Osteocyte (in vitro differentiated cells): ENCODE measurements around the gene NIPSNAP2. TPM values are rescaled to one million over a fixed set of nuclear protein-coding genes. Genes with fewer than 3 reads are reported as not detected.
A peak's percentile ranks its signal among the peaks of the same experiment; 100 is the strongest.

ENCODE experiments used
- DNase-seq: peaks from one replicate; pipeline ENCODE4 v3.0.0; 2021; ENCODE audit warnings: mixed read lengths; ENCODE audit not compliant: unreplicated experiment; ENCODE audit errors: extremely low spot score
- H3K27ac Mint-ChIP-seq: one replicate; pipeline ENCODE4 v1.8.0; 2021; ENCODE audit warnings: mild to moderate bottlenecking, mixed read lengths; ENCODE audit not compliant: unreplicated experiment
- H3K27me3 Mint-ChIP-seq: one replicate; pipeline ENCODE4 v1.8.0; 2021; ENCODE audit warnings: mixed read lengths; ENCODE audit not compliant: unreplicated experiment
- H3K36me3 Mint-ChIP-seq: one replicate; pipeline ENCODE4 v1.8.0; 2021; ENCODE audit warnings: mixed read lengths; ENCODE audit not compliant: unreplicated experiment
- H3K4me1 Mint-ChIP-seq: one replicate; pipeline ENCODE4 v1.8.0; 2021; ENCODE audit warnings: mixed read lengths; ENCODE audit not compliant: unreplicated experiment
- H3K4me3 Mint-ChIP-seq: one replicate; pipeline ENCODE4 v1.8.0; 2021; ENCODE audit warnings: mild to moderate bottlenecking, moderate library complexity, mixed read lengths; ENCODE audit not compliant: unreplicated experiment
- H3K9me3 Mint-ChIP-seq: one replicate; pipeline ENCODE4 v1.8.0; 2021; ENCODE audit warnings: mixed read lengths; ENCODE audit not compliant: unreplicated experiment
- total RNA-seq: library from RNA; stranded (reverse); gene quantifications from 2 replicates; pipeline ENCODE4 v1.2.1, GENCODE V29; 2021
- TF ChIP-seq, protein P1 (sequence below): fragments of 200-600 bp; sonication (generic); IDR thresholded peaks from 2 replicates; pipeline ENCODE4 v1.5.0; 2021; ENCODE audit warnings: antibody characterized with exemption, mild to moderate bottlenecking, moderate library complexity

The NIPSNAP2 gene
- total RNA-seq, 1 donor from 2014 or later: 52.9 TPM

DNA sequence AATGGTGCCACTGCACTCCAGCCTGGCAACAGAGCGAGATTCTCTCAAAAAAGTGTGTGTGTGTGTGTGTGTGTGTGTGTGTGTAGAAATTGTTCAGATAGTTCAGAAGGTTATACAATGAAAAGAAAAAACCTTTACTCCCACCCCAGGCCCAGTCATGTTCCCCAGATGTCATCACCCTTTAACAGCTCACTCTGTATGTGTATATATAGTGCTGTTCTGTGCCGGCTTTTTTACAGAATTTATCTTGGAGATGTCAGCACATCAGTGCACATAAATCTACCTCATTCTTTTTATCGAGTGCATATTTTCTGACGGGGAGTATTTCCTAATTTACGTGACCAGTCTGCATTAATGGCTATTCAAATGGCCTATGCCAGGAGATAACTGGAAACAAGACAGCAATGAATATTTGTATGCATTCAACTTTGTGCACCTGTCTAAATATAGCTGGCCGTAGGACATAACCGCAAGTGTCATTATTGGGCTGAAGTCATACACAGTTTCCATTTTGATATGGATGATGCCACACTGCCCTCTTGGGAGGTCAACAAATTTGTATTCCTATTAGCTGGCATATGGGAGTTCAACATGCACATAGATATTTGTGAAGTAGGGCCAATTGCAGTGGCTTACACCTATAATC, 11.7 kb downstream of the NIPSNAP2 start:
- TF ChIP-seq, protein P1, sequence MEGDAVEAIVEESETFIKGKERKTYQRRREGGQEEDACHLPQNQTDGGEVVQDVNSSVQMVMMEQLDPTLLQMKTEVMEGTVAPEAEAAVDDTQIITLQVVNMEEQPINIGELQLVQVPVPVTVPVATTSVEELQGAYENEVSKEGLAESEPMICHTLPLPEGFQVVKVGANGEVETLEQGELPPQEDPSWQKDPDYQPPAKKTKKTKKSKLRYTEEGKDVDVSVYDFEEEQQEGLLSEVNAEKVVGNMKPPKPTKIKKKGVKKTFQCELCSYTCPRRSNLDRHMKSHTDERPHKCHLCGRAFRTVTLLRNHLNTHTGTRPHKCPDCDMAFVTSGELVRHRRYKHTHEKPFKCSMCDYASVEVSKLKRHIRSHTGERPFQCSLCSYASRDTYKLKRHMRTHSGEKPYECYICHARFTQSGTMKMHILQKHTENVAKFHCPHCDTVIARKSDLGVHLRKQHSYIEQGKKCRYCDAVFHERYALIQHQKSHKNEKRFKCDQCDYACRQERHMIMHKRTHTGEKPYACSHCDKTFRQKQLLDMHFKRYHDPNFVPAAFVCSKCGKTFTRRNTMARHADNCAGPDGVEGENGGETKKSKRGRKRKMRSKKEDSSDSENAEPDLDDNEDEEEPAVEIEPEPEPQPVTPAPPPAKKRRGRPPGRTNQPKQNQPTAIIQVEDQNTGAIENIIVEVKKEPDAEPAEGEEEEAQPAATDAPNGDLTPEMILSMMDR: no peak
- Mint-ChIP-seq H3K9me3 (no peaks in the 10 kb centered on the region), H3K27me3 (no peaks in the 10 kb centered on the region), H3K36me3 (peaks cover 26% of the 10 kb centered on the region), H3K4me3 (no peak overlapping the region), H3K27ac (no peak overlapping the region), H3K4me1 (peaks cover 30% of the 10 kb centered on the region)
- no peak for DNase-seq

DNA sequence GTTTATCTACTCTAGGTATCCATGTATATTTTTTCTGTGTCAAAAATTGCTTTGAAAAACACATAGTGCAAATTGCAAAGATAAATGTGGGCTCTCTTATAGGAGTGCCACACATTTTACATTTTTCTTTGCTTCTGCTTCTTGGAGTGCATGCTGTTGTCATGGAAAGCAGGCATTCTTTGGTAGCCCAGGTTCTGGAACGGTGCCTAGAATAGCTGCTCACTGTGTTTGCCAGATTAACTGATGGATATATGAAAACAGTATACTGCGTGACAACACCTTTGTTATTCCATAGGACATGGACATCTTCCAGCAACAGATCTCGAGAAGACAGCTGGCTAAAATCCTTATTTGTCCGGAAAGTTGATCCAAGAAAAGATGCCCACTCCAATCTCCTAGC, 13.4 kb downstream of the NIPSNAP2 start:
- peaks cover 30% of the 10 kb centered on the region for H3K4me1 Mint-ChIP-seq

DNA sequence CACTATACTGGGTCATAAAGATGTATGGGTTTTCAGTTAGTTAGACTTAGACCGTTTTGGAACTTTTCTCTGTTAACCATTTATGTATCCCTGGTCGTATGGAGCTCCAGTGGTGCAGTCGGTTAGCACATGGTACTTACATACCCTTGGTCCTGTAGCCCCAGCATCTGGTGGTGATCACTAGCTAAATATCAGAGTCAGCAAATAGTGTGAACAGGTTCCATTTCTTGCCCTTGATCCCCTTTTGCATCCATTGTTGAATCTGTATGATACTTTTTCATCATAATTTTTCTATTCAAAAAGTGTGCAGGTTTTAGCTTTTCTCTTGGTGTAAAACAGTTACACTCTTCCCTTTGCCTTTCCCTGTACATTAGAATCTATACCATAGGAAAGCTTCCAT, 15.9 kb downstream of the NIPSNAP2 start:
- no peaks in the 10 kb centered on the region for H3K27me3 Mint-ChIP-seq
- TF ChIP-seq, protein P1: no peak
- peaks cover 30% of the 10 kb centered on the region for H3K4me1 Mint-ChIP-seq
- peaks cover 36% of the 10 kb centered on the region for H3K36me3 Mint-ChIP-seq
- H3K4me3 Mint-ChIP-seq: no peak overlapping the region
- H3K27ac Mint-ChIP-seq: no peak overlapping the region
- no peak for DNase-seq
- no peaks in the 10 kb centered on the region for H3K9me3 Mint-ChIP-seq

More for the DNA sequence above, 13.4 kb downstream of the NIPSNAP2 start:
- TF ChIP-seq, protein P1: no peak
- Mint-ChIP-seq H3K27ac (peak overlapping the region; percentile 78), H3K4me3 (peak overlapping the region; percentile 37), H3K27me3 (no peaks in the 10 kb centered on the region), H3K36me3 (peaks cover 31% of the 10 kb centered on the region), H3K9me3 (no peaks in the 10 kb centered on the region)
- no peak for DNase-seq

DNA sequence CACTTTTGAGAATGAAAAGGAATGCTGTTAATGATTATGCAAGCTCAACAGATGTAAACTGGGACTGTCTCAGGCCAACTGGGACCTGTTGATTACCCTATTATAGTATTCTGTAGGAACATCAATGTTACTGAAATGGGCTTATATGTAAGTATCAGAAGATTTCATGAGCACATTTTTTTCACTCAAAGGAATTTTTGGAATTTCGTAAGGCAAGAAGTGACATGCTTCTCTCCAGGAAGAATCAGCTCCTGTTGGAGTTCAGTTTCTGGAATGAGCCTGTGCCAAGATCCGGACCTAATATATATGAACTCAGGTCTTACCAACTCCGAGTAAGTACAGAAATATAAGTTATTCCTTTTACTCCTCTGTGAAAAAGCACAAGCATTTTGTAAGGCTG, 19.2 kb downstream of the NIPSNAP2 start:
- Mint-ChIP-seq H3K36me3 (peaks cover 43% of the 10 kb centered on the region), H3K9me3 (no peaks in the 10 kb centered on the region), H3K27ac (no peak overlapping the region), H3K27me3 (no peaks in the 10 kb centered on the region), H3K4me1 (peaks cover 8% of the 10 kb centered on the region), H3K4me3 (no peak overlapping the region)
- no peak for DNase-seq
- TF ChIP-seq, protein P1: no peak

DNA sequence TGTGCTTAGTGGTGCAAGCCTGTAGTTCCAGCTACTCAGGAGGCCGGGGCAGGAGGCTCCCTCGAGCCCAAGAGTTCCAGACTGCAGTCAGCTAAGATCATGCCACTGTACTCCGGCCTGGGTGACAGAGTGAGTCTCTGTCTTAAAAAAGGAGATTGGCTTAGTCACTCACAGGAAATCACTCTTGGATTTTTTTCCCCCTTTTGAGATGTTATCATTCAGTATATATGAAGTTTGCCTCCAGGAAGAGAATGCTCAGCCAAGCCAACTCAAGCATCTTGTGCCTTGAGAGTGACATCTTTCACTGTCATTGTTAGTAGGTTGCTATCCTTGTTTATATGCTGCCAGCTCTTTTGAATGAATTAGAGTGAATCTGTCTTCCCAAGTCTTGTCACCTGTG, 28.0 kb downstream of the NIPSNAP2 start:
- H3K36me3 Mint-ChIP-seq: peaks cover 27% of the 10 kb centered on the region
- H3K4me1 Mint-ChIP-seq: no peaks in the 10 kb centered on the region
- no peaks in the 10 kb centered on the region for H3K9me3 Mint-ChIP-seq
- no peak for DNase-seq
- H3K27me3 Mint-ChIP-seq: no peaks in the 10 kb centered on the region
- TF ChIP-seq, protein P1: no peak
- no peak overlapping the region for H3K27ac Mint-ChIP-seq
- H3K4me3 Mint-ChIP-seq: no peak overlapping the region
